Mucosa of descending colon (tissue), 3 donors: ENCODE results near the gene SCEL. TPM values are rescaled to one million over a fixed set of nuclear protein-coding genes. Genes with fewer than 3 reads are reported as not detected.

Experiments
- ATAC-seq: fragments of 200-7000 bp; cut with Tn5 transposase; one replicate; pipeline ENCODE4 v1.9.1; 2020; ENCODE audit warnings: mild to moderate bottlenecking, moderate library complexity
- DNase-seq, 3 donors: peaks; one replicate each; pipeline ENCODE4 v3.0.0-alpha.2; 2020
- H3K36me3 ChIP-seq: fragments of 200-600 bp; one replicate; pipeline ENCODE4 v1.8.0; 2021; ENCODE audit warnings: low read depth, mild to moderate bottlenecking
- H3K4me1 ChIP-seq: fragments of 200-600 bp; one replicate; pipeline ENCODE4 v1.8.0; 2021; ENCODE audit warnings: low read depth, mild to moderate bottlenecking
- H3K4me3 ChIP-seq: fragments of 200-600 bp; one replicate; pipeline ENCODE4 v1.8.0; 2021; ENCODE audit warnings: mild to moderate bottlenecking
- H3K9me3 ChIP-seq: fragments of 200-600 bp; one replicate; pipeline ENCODE4 v1.8.0; 2021; ENCODE audit warnings: mild to moderate bottlenecking
- intact Hi-C, 2 donors: fragments of 100-400 bp; cut with DNase I in 1 of 2; cut with micrococcal nuclease in 1 of 2; formaldehyde crosslinking; loops; one replicate each; pipeline versions ENCODE4 v1.11.0 to v1.11.1; 2022; cut with DNase I, micrococcal nuclease
- total RNA-seq, 3 donors: library from RNA; stranded (reverse); fragmentation: NEBNext Ultra II Directional in 2 of 3; extraction: Animal tissue kit (Norgen Biotek cat#: 25700) in 2 of 3; gene quantifications; one replicate each; pipeline versions ENCODE4 v1.2.1 to v1.2.4, GENCODE V29; 2021 to 2023
- TF ChIP-seq, protein P1 (sequence below): fragments of 200-600 bp; IDR thresholded peaks from one replicate; pipeline ENCODE4 v1.8.0; 2022; ENCODE audit warnings: antibody characterized with exemption, mild to moderate bottlenecking
- donor health status: DM: no; HTN: no; CAD: no; lungs with moderate emphysema.
- donor health status: DM: no; HTN: no; CAD: no.
- donor health status: DM: no; HTN: yes; CAD: no.

SCEL gene
- total RNA-seq, 3 donors from 2014 or later: 0.19 to 1.9 (median 1.4) TPM

DNA sequence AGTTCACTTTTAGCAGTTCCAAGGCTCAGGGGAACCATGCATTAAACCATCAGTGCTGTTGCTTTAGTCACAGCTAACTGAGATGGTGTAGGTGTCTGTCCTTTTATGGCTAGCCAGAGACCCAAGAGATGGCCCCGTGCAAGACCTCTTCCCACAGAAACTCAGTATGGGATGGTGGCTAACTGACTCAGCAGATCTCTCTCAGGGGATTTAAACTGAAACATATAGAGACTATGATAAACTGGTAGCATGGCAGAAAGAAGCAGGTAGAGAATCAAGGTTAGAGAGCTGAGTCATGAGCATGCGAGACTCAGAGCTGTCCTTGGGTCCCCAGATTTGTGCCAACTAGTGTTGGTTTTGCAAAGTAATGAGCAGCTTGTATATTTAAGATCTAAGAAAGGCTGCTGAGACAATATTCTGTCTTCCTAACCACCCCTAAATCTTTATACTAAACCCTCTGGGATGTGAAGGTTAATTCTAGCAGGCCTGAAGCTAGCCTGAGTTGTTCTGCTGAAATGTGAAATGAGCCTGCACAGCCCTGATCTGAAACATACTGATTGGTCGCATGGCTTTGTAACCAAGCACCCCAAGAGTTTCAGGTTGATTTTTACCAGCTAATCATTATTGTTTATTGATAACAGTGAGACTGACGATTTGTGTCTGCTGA lies 6.5 kb upstream of the SCEL start:
- no peaks in the 10 kb centered on the region for H3K36me3 ChIP-seq
- intact Hi-C loops: no loop called here
- TF ChIP-seq, protein P1, sequence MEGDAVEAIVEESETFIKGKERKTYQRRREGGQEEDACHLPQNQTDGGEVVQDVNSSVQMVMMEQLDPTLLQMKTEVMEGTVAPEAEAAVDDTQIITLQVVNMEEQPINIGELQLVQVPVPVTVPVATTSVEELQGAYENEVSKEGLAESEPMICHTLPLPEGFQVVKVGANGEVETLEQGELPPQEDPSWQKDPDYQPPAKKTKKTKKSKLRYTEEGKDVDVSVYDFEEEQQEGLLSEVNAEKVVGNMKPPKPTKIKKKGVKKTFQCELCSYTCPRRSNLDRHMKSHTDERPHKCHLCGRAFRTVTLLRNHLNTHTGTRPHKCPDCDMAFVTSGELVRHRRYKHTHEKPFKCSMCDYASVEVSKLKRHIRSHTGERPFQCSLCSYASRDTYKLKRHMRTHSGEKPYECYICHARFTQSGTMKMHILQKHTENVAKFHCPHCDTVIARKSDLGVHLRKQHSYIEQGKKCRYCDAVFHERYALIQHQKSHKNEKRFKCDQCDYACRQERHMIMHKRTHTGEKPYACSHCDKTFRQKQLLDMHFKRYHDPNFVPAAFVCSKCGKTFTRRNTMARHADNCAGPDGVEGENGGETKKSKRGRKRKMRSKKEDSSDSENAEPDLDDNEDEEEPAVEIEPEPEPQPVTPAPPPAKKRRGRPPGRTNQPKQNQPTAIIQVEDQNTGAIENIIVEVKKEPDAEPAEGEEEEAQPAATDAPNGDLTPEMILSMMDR: no peak
- DNase-seq (no peak), ATAC-seq (no peak)
- H3K4me3 ChIP-seq: no peak overlapping the region
- H3K4me1 ChIP-seq: no peaks in the 10 kb centered on the region
- H3K9me3 ChIP-seq: no peaks in the 10 kb centered on the region

DNA sequence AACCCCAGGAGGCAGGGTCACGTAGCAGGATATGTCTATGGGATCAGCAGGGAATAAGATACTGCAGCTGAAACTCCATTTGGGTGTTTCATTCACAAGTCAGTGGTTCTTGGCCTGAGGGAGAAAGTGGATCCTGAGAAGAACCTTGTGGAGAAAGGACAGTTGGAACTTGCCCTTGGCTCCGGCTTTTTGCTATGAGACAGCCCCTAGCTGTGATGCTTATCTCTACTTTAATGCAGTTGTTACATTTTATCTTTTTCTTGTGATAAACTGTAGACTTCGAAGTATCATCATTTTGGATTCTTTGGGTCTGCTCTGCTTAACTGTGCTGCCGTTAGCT lies 6.0 kb upstream of the SCEL start:
- intact Hi-C loops: no loop called here
- ATAC-seq (no peak), DNase-seq (no peak)
- no peak overlapping the region for H3K4me3 ChIP-seq
- TF ChIP-seq, protein P1: no peak
- no peaks in the 10 kb centered on the region for H3K4me1 ChIP-seq
- no peaks in the 10 kb centered on the region for H3K36me3 ChIP-seq
- H3K9me3 ChIP-seq: no peaks in the 10 kb centered on the region

DNA sequence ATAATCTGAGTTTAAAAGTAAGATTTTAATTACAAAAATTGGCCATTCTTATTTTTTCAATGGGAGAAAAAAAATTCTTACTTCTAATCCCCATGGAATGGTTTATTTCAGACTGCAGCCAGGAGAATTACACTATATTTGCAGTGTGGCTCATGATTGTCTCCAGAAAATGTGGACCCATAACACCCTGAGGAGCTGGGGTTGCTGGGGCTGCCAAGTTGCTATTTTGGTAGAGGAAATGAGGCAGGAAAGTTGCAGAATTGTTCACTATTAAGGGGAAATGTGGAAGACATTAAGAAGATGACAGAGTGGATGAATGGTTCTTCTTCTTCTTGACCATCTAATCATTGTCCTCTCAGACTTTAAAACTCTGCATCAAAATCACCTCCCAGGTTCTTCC lies 4.6 kb upstream of the SCEL start:
- Histone ChIP-seq H3K4me3 (no peak overlapping the region), H3K36me3 (no peaks in the 10 kb centered on the region), H3K4me1 (no peaks in the 10 kb centered on the region), H3K9me3 (no peaks in the 10 kb centered on the region)
- DNase-seq (no peak), ATAC-seq (no peak)
- TF ChIP-seq, protein P1: no peak
- intact Hi-C loops: no loop called here

DNA sequence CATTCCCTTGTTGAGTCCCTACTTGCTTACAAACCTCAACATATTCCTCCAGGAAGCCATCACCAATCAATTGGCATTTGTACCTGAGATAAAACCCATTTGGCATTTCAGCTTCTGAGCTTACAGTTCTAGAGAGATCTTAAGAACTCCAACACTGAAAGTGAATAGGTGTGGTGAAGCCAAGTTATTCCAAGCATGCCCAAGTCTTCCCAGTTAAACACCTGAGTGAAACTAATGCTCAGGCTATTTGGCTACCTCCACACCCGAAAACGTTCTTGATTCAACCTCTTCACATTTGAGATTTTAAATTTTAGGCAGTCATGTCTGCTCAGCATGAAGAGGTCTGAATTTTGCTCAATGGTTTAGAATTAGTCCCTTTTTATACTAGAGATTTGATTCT lies 2.5 kb upstream of the SCEL start:
- intact Hi-C loops: no loop called here
- no peaks in the 10 kb centered on the region for H3K36me3 ChIP-seq
- H3K4me1 ChIP-seq: no peaks in the 10 kb centered on the region
- no peaks in the 10 kb centered on the region for H3K9me3 ChIP-seq
- TF ChIP-seq, protein P1: no peak
- no peak for DNase-seq
- H3K4me3 ChIP-seq: no peak overlapping the region
- no peak for ATAC-seq

DNA sequence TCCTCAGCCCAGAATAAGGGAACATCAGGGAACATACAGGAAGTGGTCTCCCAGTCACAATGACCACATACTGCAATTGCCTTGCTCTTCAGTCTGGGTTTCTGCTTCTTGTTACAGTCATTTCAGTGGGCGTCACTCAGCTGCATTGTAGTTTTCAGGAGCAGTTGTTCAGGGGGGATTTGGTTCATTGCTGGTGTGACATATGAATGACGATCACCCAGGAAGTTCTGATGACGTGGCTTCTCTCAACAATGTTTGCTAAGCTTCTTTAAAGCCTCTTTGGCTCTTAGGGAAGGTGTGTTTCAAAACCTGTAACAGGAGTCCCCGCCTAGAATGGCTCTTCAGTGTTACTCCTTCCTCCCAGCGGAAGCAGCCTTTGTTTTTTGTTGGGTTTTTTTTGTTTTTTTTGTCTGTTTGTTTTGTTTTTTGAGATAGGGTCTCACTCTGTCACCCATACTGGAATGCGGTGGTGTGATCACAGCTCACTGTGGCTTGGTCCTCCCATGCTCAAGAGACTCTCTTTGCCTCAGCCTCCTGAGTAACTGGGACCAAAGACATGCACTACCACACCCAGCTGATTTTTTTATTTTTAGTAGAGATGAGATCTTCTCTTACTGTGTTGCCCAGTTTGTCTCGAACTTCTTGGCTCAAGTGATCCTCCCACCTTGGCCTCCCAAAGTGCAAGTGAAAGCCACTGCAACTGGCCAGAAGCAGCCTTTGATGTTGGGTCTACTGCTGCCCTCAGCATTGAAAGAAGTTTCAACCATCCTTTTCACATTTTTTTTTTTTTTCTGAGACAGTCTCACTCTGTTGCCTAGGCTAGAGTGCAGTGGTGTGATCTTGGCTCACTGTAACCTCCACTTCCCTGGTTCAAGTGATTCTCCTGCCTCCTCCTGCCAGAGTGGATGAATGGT lies 1.4 kb upstream of the SCEL start:
- intact Hi-C loops: no loop called here
- no peak for ATAC-seq
- TF ChIP-seq, protein P1: no peak

More for the DNA sequence above, 1.4 kb upstream of the SCEL start:
- Histone ChIP-seq H3K4me1 (no peaks in the 10 kb centered on the region), H3K36me3 (no peaks in the 10 kb centered on the region), H3K4me3 (no peak overlapping the region), H3K9me3 (no peaks in the 10 kb centered on the region)
- DNase-seq: no peak
